HepG2 (cell line): ENCODE measurements around the gene ANKFY1. TPM values are rescaled to one million over a fixed set of nuclear protein-coding genes. Genes with fewer than 3 reads are reported as not detected.

ENCODE experiments used
- ARNT ChIP-seq: fragments of 450-650 bp; IDR thresholded peaks from 2 replicates; pipeline ENCODE4 v1.6.1; 2017
- DNMT3B ChIP-seq: conservative IDR thresholded peaks from 2 replicates; pipeline ENCODE4 v1.6.1; 2016; ENCODE audit warnings: missing biosample characterization, control low read depth
- JDP2 ChIP-seq: sonication (generic); formaldehyde crosslinking; IDR thresholded peaks from 2 replicates; pipeline ENCODE4 v1.8.1; 2022; ENCODE audit warnings: missing genetic modification reagents, borderline replicate concordance
- MZF1 ChIP-seq: sonication (generic); formaldehyde crosslinking; IDR thresholded peaks from 2 replicates; pipeline ENCODE4 v1.8.1; 2023; ENCODE audit warnings: mild to moderate bottlenecking, missing genetic modification reagents, borderline replicate concordance
- PAWR ChIP-seq: sonication (generic); formaldehyde crosslinking; IDR thresholded peaks from 2 replicates; pipeline ENCODE4 v1.4.0; 2020; ENCODE audit warnings: missing genetic modification reagents, mild to moderate bottlenecking, borderline replicate concordance
- POLR2G ChIP-seq: fragments of 200-400 bp; formaldehyde crosslinking; IDR thresholded peaks from 2 replicates; pipeline ENCODE4 v1.6.1; 2018; ENCODE audit warnings: mild to moderate bottlenecking, low read depth, low read length, moderate library complexity
- SETDB1 ChIP-seq: sonication (generic); formaldehyde crosslinking; IDR thresholded peaks from 2 replicates; pipeline ENCODE4 v1.5.1; 2020; ENCODE audit warnings: missing genetic modification reagents, mild to moderate bottlenecking, borderline replicate concordance
- TARDBP ChIP-seq: sonication (generic); formaldehyde crosslinking; IDR thresholded peaks from 2 replicates; pipeline ENCODE4 v1.8.0; 2022; ENCODE audit warnings: mild to moderate bottlenecking, missing genetic modification reagents
- XBP1 ChIP-seq: sonication (generic); formaldehyde crosslinking; IDR thresholded peaks from 2 replicates; pipeline ENCODE4 v1.5.0; 2020; ENCODE audit warnings: missing genetic modification reagents
- ZBTB33 ChIP-seq: sonication (generic); formaldehyde crosslinking; IDR thresholded peaks from 2 replicates; pipeline ENCODE4 v1.4.0; 2020; ENCODE audit warnings: missing genetic modification reagents
- ZFYVE20 ChIP-seq: sonication (generic); formaldehyde crosslinking; IDR thresholded peaks from 2 replicates; pipeline ENCODE4 v1.8.0; 2023; ENCODE audit warnings: low read depth, mild to moderate bottlenecking, moderate library complexity, missing genetic modification reagents, borderline replicate concordance
- ZKSCAN1 ChIP-seq: fragments of 150-350 bp; IDR thresholded peaks from 2 replicates; pipeline ENCODE4 v1.6.1; 2014; ENCODE audit warnings: low read length
- ZNF230 ChIP-seq: sonication (generic); formaldehyde crosslinking; IDR thresholded peaks from 2 replicates; pipeline ENCODE4 v1.4.0; 2020; ENCODE audit warnings: mild to moderate bottlenecking, missing genetic modification reagents
- ZNF253 ChIP-seq: sonication (generic); formaldehyde crosslinking; IDR thresholded peaks from 2 replicates; pipeline ENCODE4 v1.8.0; 2022; ENCODE audit warnings: mild to moderate bottlenecking, missing genetic modification reagents, borderline replicate concordance
- ZNF552 ChIP-seq: sonication (generic); formaldehyde crosslinking; IDR thresholded peaks from 2 replicates; pipeline ENCODE4 v1.9.0; 2022; ENCODE audit warnings: missing genetic modification reagents, mild to moderate bottlenecking, borderline replicate concordance
- ZNF556 ChIP-seq: sonication (generic); formaldehyde crosslinking; IDR thresholded peaks from 2 replicates; pipeline ENCODE4 v1.4.0; 2020; ENCODE audit warnings: mild to moderate bottlenecking, missing genetic modification reagents, borderline replicate concordance
- ZNF563 ChIP-seq: sonication (generic); formaldehyde crosslinking; IDR thresholded peaks from 2 replicates; pipeline ENCODE4 v1.8.0; 2022; ENCODE audit warnings: mild to moderate bottlenecking, moderate library complexity, missing genetic modification reagents
- ZNF776 ChIP-seq: sonication (generic); formaldehyde crosslinking; IDR thresholded peaks from 2 replicates; pipeline ENCODE4 v1.4.0; 2020; ENCODE audit warnings: mild to moderate bottlenecking, missing genetic modification reagents
- polyA plus RNA-seq, 8 experiments: library from polyadenylated mRNA; depleted of rRNA in 3 of 8; stranded (reverse) in 7 of 8; unstranded in 1 of 8; fragments of >200 nt; fragmentation: Illumina TruSeq in 4 of 8; extraction: Trizol in 4 of 8; gene quantifications; 2 replicates each; pipeline versions ENCODE4 v1.2.1 to v1.2.3, GENCODE V29; 2011 to 2016; ENCODE audit warnings: low read depth in 4 of 8, missing spikeins in 1 of 8, mixed read lengths in 1 of 8; ENCODE audit not compliant: insufficient read depth in 1 of 8
- total RNA-seq, 5 experiments: library from RNA; depleted of rRNA; stranded (reverse); fragments of >200 nt; fragmentation: Illumina TruSeq; extraction: Trizol; gene quantifications; 2 replicates each; pipeline ENCODE4 v1.2.3, GENCODE V29; 2016; ENCODE audit warnings: low read depth in 1 of 5
- TF ChIP-seq, protein P1 (sequence below): sonication (generic); formaldehyde crosslinking; IDR thresholded peaks from 2 replicates; pipeline ENCODE4 v1.4.0; 2020; ENCODE audit warnings: low read depth, mild to moderate bottlenecking, missing genetic modification reagents
- TF ChIP-seq, protein P2 (sequence below): IDR thresholded peaks from 2 replicates; pipeline ENCODE4 v1.6.1; 2016
- TF ChIP-seq, protein P3 (sequence below): sonication (generic); formaldehyde crosslinking; IDR thresholded peaks from 2 replicates; pipeline ENCODE4 v1.4.0; 2020; ENCODE audit warnings: mild to moderate bottlenecking, low read depth, missing genetic modification reagents
- TF ChIP-seq, protein P4 (sequence below): sonication (generic); formaldehyde crosslinking; IDR thresholded peaks from 2 replicates; pipeline ENCODE4 v1.5.0; 2020; ENCODE audit warnings: missing genetic modification reagents
- TF ChIP-seq, protein P5 (sequence below): sonication (generic); IDR thresholded peaks from 2 replicates; pipeline ENCODE4 v1.6.1; 2016; ENCODE audit warnings: low read depth, borderline replicate concordance

Gene ANKFY1
- total and polyA plus RNA-seq, 2 of the 13 experiments (the other 11 are each of a cell fraction or from before 2014, with no cell fraction given), result 11.9 to 16.8 TPM

GRCh38 chr17:4310354-4311060 is 46.7 kb upstream of the ANKFY1 start (continued):
- no peak for TF ChIP-seq ZKSCAN1
- TF ChIP-seq XBP1, result no peak
- TF ChIP-seq, protein P1, sequence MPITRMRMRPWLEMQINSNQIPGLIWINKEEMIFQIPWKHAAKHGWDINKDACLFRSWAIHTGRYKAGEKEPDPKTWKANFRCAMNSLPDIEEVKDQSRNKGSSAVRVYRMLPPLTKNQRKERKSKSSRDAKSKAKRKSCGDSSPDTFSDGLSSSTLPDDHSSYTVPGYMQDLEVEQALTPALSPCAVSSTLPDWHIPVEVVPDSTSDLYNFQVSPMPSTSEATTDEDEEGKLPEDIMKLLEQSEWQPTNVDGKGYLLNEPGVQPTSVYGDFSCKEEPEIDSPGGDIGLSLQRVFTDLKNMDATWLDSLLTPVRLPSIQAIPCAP (CRISPR knock-in tag), result no peak
- no peak for TF ChIP-seq ZFYVE20 (CRISPR knock-in tag)
- no peak for TF ChIP-seq ZNF776 (CRISPR knock-in tag)
- TF ChIP-seq JDP2 (CRISPR knock-in tag), result no peak
- TF ChIP-seq DNMT3B, result no peak
- TF ChIP-seq ARNT, result no peak
- no peak for TF ChIP-seq PAWR (CRISPR knock-in tag)
- TF ChIP-seq ZNF230 (CRISPR knock-in tag), result no peak
- TF ChIP-seq, protein P2, sequence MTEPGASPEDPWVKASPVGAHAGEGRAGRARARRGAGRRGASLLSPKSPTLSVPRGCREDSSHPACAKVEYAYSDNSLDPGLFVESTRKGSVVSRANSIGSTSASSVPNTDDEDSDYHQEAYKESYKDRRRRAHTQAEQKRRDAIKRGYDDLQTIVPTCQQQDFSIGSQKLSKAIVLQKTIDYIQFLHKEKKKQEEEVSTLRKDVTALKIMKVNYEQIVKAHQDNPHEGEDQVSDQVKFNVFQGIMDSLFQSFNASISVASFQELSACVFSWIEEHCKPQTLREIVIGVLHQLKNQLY, result no peak
- no peak for TF ChIP-seq SETDB1 (CRISPR knock-in tag)
- TF ChIP-seq, protein P3, sequence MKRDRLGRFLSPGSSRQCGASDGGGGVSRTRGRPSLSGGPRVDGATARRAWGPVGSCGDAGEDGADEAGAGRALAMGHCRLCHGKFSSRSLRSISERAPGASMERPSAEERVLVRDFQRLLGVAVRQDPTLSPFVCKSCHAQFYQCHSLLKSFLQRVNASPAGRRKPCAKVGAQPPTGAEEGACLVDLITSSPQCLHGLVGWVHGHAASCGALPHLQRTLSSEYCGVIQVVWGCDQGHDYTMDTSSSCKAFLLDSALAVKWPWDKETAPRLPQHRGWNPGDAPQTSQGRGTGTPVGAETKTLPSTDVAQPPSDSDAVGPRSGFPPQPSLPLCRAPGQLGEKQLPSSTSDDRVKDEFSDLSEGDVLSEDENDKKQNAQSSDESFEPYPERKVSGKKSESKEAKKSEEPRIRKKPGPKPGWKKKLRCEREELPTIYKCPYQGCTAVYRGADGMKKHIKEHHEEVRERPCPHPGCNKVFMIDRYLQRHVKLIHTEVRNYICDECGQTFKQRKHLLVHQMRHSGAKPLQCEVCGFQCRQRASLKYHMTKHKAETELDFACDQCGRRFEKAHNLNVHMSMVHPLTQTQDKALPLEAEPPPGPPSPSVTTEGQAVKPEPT (CRISPR knock-in tag), result no peak
- TF ChIP-seq ZNF556 (CRISPR knock-in tag), result no peak
- no peak for TF ChIP-seq ZNF552 (CRISPR knock-in tag)
- no peak for TF ChIP-seq POLR2G
- no peak for TF ChIP-seq TARDBP (CRISPR knock-in tag)
- TF ChIP-seq, protein P4, sequence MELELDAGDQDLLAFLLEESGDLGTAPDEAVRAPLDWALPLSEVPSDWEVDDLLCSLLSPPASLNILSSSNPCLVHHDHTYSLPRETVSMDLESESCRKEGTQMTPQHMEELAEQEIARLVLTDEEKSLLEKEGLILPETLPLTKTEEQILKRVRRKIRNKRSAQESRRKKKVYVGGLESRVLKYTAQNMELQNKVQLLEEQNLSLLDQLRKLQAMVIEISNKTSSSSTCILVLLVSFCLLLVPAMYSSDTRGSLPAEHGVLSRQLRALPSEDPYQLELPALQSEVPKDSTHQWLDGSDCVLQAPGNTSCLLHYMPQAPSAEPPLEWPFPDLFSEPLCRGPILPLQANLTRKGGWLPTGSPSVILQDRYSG (CRISPR knock-in tag), result no peak
- no peak for TF ChIP-seq ZBTB33 (CRISPR knock-in tag)
- no peak for TF ChIP-seq MZF1 (CRISPR knock-in tag)
- TF ChIP-seq ZNF563 (CRISPR knock-in tag), result no peak
- TF ChIP-seq ZNF253 (CRISPR knock-in tag), result no peak
- TF ChIP-seq, protein P5, sequence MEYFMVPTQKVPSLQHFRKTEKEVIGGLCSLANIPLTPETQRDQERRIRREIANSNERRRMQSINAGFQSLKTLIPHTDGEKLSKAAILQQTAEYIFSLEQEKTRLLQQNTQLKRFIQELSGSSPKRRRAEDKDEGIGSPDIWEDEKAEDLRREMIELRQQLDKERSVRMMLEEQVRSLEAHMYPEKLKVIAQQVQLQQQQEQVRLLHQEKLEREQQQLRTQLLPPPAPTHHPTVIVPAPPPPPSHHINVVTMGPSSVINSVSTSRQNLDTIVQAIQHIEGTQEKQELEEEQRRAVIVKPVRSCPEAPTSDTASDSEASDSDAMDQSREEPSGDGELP, result peak; percentile 85
